Epidermal melanocyte (primary cell): ENCODE measurements around the gene ABRACL.
A peak's percentile ranks its signal among the peaks of the same experiment; 100 is the strongest.
"Not testable (repeated sequence)": the region's sequence is repeated elsewhere in the genome, so short reads cannot be mapped to it uniquely, and the experiment has no call there.

Experiments used
- DNase-seq: peaks from one replicate; pipeline ENCODE4 v3.0.0; 2011; ENCODE audit warnings: low spot score; ENCODE audit not compliant: insufficient read length

The ABRACL gene, protein sequence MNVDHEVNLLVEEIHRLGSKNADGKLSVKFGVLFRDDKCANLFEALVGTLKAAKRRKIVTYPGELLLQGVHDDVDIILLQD

GRCh38 chr6:139028658-139029469 lies at the start of gene ABRACL:
Gene ABRACL (plus strand): TSS chr6:139028745. CDS start chr6:139034161, 5,416 bp downstream.
- DNase-seq: peak; percentile 54

DNA sequence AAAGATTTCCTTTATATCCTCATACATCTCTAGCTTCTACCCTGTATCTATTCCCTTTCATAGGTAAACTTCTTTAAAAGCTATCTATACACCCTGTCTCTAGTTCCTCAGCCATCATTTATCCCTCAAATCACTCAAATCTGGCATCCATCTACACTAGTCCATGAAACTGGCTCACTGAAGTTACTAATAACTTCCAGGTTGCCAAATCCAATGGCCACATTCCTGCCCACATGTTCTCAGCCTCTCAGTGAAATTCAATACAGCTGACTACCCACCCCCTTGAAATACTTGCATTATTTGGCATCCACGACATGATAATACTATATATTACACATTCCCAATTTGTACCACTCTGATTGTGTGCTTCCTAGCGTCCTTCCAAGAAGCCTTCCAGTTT lies 49.2 kb upstream of the ABRACL start:
- no peak for DNase-seq

DNA sequence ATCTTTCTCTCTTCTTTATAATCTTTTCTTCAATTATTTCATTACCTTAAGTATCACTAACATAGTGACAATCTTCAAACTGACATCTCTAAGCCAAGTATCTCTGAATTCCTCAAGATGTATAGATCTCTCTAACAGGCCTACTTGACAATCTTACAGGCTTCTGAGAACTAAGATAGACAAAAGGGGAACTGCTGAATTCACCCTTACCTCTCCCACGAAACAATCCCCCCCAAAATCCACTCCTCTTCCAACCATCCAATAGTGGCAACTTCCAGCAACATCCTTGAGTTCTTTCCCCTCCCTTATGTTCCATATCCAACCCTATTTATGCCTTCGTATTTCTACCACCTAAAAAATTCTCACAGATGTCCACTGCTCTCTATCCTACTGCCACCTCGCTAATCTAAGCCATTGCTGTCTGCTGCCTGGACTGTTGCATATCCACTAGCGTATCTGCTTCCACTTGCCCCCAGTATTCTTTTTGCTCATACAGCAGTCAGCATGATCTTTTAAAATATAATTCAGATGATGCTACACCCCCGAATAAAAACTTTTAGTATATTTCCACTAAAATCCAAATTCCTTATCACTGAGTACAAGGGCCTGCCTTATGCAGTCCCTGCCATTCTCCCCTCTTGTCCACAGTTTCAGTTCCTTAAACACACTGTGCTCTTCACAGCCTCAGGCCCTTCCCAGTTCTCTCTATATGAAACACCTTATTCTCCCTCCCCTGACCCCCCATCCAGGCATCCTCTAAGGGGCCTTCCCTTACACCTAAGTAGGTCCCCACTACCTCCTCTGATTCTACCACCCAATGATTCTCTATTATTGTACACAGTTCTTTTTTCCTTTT lies 48.5 kb upstream of the ABRACL start:
- DNase-seq: no peak

DNA sequence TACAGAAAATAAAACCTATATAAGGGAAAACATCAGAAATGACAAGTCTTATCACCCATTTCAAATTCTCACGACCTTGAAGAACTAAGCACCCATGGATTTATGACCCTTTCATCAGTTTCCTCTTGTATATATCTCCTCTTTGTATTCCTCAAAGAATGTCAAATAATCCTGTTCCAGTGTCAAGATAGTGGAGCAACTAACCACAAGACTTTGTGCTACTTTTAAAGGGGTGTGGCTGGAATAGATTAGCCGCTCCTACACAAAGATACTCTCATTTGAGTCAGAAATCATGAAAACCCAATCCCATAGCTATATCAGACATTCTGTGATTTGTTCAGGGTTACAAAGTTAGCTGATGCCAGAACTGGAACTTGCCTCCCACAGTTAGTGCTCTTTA lies 47.1 kb upstream of the ABRACL start:
- no peak for DNase-seq

- DNase-seq: no peak
These were observed 42.0 kb upstream of the ABRACL start for GRCh38 chr6:138986578-138986977.

GRCh38 chr6:138987080-138987642 lies 41.4 kb upstream of the ABRACL start:
- no peak for DNase-seq

DNA sequence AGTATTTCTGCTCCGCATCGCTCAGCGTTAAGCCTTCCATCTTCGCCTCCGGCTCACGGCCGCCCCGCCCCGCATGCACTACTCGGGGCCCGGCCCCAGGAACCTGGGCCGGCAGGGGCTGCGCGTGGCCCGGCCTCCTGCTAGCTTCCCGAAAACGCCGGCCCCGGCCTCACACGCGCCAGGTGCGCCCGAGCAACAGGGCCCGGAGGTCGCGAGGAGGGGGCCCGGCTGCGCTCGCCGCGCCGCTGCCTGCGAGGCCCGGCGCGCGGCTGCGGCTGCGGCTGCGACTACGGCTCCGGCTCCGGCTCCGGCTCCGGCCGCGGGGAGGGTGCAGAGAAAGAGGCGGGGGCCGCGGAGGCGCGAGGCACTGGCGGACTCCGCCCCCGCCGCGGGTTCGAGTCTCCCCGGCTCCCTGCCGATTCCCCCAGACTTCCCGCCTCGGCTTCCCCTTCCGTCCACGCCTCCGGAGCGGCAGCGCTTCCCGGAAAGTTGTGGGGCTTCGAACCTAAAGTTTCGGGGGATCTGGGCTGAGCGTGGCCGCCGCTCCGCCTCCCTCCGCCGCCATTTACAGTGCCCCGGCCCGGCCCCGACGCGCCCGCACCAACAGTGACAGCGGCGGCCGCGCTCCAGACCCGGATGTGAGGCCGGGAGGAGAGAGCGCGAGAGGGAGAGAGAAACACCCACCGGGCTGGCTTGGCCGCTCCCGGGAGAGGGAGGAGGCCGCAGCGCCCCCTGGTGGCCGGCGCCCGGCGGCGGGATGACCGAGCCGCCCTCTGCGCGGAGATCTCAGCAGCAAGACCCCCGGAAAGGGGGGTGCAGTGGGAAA lies 40.7 kb upstream of the ABRACL start, which contains the start of gene REPS1:
TSS of gene REPS1 (minus strand) at position 611 of the 826 bp plus-strand sequence. CDS start at position 40, 571 bp downstream.
- DNase-seq: peak; percentile 82

- DNase-seq: no peak
These were observed 40.1 kb upstream of the ABRACL start for GRCh38 chr6:138988469-138988834.

DNA sequence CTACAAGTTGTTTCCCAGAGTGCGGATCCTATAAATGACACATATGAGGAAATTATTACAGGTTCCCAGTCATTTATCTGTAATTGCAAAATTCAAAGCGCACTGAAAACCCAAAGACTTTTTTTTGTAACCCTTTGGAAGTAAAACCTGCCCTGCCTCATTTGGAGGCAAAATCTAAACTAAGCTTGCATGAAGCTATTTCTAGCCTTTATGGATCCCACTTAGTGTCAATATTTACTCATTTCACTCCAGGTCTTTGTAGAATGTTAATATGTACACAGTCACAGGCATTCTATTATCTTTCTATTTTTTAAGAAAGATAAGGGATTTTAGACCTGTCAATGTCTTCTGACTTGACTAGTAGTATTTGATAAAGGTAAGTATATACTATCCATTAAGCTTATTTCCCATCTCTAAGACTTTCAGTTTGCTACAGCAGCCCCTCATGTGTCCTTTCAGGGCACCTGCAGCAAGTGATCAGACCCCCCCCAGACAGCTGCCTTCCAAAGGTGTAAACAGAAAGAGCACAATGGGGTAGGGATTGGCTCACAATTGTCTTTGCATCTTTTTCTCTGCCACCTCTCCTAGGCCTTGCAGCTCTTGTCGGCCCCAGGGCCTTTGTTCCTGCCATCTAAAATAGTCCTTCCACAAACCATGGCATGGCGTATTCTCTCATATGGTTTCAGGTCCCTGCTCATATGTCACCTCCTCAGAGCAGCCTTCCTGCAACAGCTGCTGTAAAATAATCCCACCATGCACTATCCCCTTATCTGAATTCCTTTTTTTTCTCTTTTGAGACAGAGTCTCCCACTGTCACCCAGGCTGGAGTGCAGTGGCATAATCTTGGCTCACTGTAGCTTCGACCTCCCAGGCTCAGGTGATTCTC lies 39.2 kb upstream of the ABRACL start:
- DNase-seq: no peak

DNA sequence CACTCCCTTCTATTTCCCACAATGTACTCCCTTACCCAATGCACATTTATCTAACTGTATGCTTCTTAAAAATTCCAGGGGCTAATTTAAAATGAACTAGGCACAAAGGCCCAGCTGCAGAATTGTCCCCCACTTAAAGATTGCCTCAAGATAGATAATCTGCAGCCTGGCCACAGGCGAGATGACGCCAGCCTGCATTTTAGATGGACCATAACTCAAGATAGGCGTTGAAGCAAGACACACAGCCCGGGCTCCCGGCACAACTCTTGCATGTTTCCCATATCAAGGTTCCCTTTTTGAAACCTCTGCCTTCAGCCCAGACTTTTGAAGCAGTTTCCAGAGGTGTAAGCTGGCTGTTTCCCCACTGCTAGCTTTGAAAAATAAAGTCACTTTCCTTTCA lies 37.3 kb upstream of the ABRACL start:
- no peak for DNase-seq

DNA sequence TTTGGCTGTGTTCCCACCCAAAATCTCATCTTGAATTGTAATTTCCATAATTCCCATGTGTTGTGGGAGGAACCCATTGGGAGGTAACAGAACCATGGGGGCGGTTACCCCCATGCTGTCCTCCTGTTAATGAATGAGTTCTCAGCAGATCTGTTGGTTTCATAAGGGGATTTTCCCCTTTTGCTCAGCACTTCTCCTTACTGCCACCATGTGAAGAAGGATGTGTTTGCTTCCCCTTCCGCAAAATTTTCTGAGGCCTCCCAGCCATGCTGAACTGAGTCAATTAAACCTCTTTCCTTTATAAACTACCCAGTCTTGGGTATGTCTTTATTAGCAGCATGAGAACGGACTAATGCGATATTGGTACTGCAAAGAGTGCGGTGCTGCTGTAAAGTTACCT lies 35.6 kb upstream of the ABRACL start:
- not testable (repeated sequence) for DNase-seq

- not testable (repeated sequence) for DNase-seq
These were observed 35.1 kb upstream of the ABRACL start for GRCh38 chr6:138993410-138993809.

DNA sequence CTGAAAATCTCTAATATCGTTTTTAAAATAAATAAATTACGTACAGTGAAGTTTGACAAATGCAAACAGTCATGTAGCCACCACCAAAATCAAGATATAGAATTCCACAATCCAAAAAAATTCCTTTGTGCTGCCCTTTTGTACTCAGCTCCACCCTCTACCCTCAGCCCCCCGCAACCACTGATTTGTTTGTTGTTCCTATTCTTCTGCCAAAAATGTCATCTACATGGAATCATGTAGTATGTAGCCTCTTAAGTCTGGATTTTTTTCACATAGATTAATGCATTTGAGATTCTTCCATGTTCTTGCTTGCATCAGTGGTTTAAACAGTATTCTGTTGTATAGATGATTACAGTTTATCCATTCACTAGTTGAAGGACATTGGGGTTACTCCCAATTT lies 32.0 kb upstream of the ABRACL start:
- DNase-seq: no peak

DNA sequence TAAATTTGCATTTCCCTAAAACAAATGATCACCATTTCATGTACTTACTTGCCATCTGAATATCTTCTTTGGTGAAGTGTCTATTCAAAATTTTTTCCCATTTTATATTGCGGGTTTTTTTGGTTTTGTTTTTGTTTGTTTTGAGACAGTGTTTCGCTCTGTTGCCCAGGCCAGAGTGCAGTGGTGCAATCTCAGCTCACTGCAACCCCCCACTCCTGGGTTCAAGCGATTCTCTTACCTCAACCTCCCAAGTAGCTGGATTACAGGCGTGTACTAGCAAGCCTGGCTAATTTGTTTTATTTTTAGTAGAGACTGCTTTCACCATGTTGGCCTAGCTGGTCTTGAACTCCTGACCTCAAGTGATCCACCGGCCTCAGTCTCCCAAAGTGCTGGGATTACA lies 31.4 kb upstream of the ABRACL start:
- no peak for DNase-seq

GRCh38 chr6:138999949-139000725 lies 28.4 kb upstream of the ABRACL start:
- no peak for DNase-seq

GRCh38 chr6:139003751-139004150 lies 24.8 kb upstream of the ABRACL start:
- no peak for DNase-seq

GRCh38 chr6:139006477-139006876 lies 22.1 kb upstream of the ABRACL start:
- no peak for DNase-seq

DNA sequence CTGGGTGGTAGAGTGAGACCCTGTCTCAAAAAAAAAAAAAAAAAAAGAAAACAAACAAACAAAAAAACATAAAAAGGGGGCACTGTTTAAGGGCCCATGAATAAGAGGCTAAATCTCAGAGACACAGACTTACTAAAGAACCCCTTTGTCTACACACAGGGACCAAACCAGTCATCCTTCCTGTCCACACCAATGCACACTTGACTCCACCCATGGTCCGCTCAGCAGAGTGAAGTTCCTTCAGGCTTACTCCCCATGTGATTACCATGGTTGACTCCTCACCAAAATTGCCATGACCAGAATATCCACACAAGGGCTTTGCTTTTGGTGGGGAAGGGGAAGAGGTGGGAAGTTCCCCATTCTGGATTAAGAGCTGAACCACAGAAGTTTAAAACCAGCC lies 21.1 kb upstream of the ABRACL start:
- DNase-seq: no peak

GRCh38 chr6:139008117-139008516 lies 20.4 kb upstream of the ABRACL start:
- DNase-seq: no peak
